Measurements from ENCODE around the gene VPS13D.

Gene VPS13D

DNA sequence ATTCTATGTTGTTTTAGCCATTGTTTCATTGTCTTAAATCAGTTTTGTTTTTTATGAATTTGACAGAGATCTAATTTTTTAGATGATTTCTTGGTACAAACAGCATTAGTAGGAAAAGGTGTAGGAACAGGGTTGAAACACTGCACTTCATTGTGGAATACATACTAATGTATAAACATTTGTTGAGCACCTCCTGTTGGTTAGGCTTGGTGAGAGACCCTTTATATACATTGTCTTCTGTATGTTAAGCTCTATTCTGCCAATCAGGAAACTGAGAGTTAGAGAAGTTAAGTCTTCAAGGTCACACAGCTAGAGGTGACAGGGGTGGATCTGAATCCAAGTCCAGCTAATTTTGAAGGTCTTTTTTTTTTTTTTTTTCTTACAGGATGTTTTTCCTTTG, 192.7 kb downstream of the VPS13D start:
- no peak for TF ChIP-seq CTCF (IDR thresholded peaks at IDR 0.05; ENCODE audit: insufficient read depth, low read depth, low read length, missing control alignments)
- DNase-seq (ENCODE audit: low read depth), result no peak
- no peak overlapping the region for H3K4me3 ChIP-seq (ENCODE audit: low read length)

DNA sequence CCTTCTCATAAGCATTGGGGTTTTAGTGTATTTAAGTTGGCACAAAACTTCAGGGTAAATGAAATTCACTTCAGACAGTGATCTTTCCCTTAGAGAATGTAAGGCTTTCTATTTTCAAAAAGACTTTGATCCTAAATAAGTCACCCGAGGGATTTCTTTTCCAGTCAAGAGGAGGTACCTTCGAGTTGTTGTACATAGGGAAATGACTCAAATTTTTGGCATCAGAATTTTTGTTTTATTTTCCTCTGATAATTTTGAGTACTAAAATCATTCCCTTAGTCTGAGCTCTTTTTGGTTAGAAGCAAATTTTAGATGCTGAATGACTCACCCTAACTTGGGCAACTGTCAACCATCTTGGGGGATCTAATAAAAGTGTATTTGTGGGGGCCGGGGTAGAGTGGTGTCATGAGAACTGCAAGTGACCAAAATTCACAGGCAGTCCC, 194.3 kb downstream of the VPS13D start:
- TF ChIP-seq CTCF (IDR thresholded peaks at IDR 0.05; ENCODE audit: insufficient read depth, low read depth, low read length, missing control alignments), result no peak
- DNase-seq (ENCODE audit: low read depth), result no peak
- no peak overlapping the region for H3K4me3 ChIP-seq (ENCODE audit: low read length)

GRCh38 chr1:12424793-12425192, 195.0 kb downstream of the VPS13D start:
- TF ChIP-seq CTCF (IDR thresholded peaks at IDR 0.05; ENCODE audit: insufficient read depth, low read depth, low read length, missing control alignments), result no peak
- DNase-seq (ENCODE audit: low read depth), result no peak
- H3K4me3 ChIP-seq (ENCODE audit: low read length), result no peak overlapping the region

- no peak for TF ChIP-seq CTCF (IDR thresholded peaks at IDR 0.05; ENCODE audit: insufficient read depth, low read depth, low read length, missing control alignments)
These were observed 196.2 kb downstream of the VPS13D start for GRCh38 chr1:12426030-12426429.

GRCh38 chr1:12428334-12428733, 198.5 kb downstream of the VPS13D start:
- H3K4me3 ChIP-seq (ENCODE audit: low read length), result no peak overlapping the region
- no peak for DNase-seq (ENCODE audit: low read depth)
- TF ChIP-seq CTCF (IDR thresholded peaks at IDR 0.05; ENCODE audit: insufficient read depth, low read depth, low read length, missing control alignments), result no peak

More at GRCh38 chr1:12426030-12426429, 196.2 kb downstream of the VPS13D start:
- H3K4me3 ChIP-seq (ENCODE audit: low read length), result no peak overlapping the region
- DNase-seq (ENCODE audit: low read depth), result no peak

GRCh38 chr1:12430525-12430924, 200.7 kb downstream of the VPS13D start:
- no peak for DNase-seq (ENCODE audit: low read depth)
- no peak for TF ChIP-seq CTCF (IDR thresholded peaks at IDR 0.05; ENCODE audit: insufficient read depth, low read depth, low read length, missing control alignments)
- H3K4me3 ChIP-seq (ENCODE audit: low read length), result no peak overlapping the region

GRCh38 chr1:12432897-12433296, 203.1 kb downstream of the VPS13D start:
- no peak overlapping the region for H3K4me3 ChIP-seq (ENCODE audit: low read length)
- DNase-seq (ENCODE audit: low read depth), result no peak
- TF ChIP-seq CTCF (IDR thresholded peaks at IDR 0.05; ENCODE audit: insufficient read depth, low read depth, low read length, missing control alignments), result no peak
